SK-N-SH (cell line): ENCODE data around the gene TUBGCP3.

Source experiments
- CHD2 ChIP-seq: fragments of 150-350 bp; IDR thresholded peaks from 2 replicates; pipeline ENCODE4 v1.6.1; 2018; ENCODE audit warnings: low read length; ENCODE audit not compliant: partially characterized antibody
- EZH2phosphoT487 ChIP-seq: fragments of 200-600 bp; sonication (generic); IDR thresholded peaks from 2 replicates; pipeline ENCODE4 v1.6.1; 2017; ENCODE audit warnings: low read depth, mixed run types, mild to moderate bottlenecking, antibody characterized with exemption, moderate library complexity, borderline replicate concordance
- FOXM1 ChIP-seq: IDR thresholded peaks from 2 replicates; pipeline ENCODE4 v1.4.0; 2012; ENCODE audit warnings: low read depth, mild to moderate bottlenecking
- MAX ChIP-seq: IDR thresholded peaks from 2 replicates; pipeline ENCODE4 v1.4.0; 2012; ENCODE audit warnings: low read depth
- PBX3 ChIP-seq: IDR thresholded peaks from 2 replicates; pipeline ENCODE4; 2012
- POLR2AphosphoS5 ChIP-seq: IDR thresholded peaks from 2 replicates; pipeline ENCODE4 v1.6.1; 2012; ENCODE audit warnings: low read depth, low read length
- RAD21 ChIP-seq: IDR thresholded peaks from 2 replicates; pipeline ENCODE4 v1.6.1; 2012; ENCODE audit warnings: mild to moderate bottlenecking, low read length
- SIN3A ChIP-seq: IDR thresholded peaks from 2 replicates; pipeline ENCODE4 v1.6.1; 2012; ENCODE audit warnings: low read depth, mild to moderate bottlenecking, low read length, moderate library complexity, borderline replicate concordance
- SMC3 ChIP-seq: IDR thresholded peaks from 2 replicates; pipeline ENCODE4 v1.6.1; 2012; ENCODE audit warnings: low read depth, low read length, improper control_type of control experiment
- TEAD4 ChIP-seq: IDR thresholded peaks from 2 replicates; pipeline ENCODE4 v1.4.0; 2012; ENCODE audit warnings: mild to moderate bottlenecking, borderline replicate concordance; ENCODE audit not compliant: insufficient read depth
- TF ChIP-seq, protein P1 (sequence below): fragments of 200-600 bp; sonication (generic); IDR thresholded peaks from 2 replicates; pipeline ENCODE4 v1.6.1; 2017; ENCODE audit warnings: antibody characterized with exemption, mild to moderate bottlenecking, moderate library complexity

- TF ChIP-seq MAX = no peak
- no peak for TF ChIP-seq POLR2AphosphoS5
- TF ChIP-seq, protein P1, sequence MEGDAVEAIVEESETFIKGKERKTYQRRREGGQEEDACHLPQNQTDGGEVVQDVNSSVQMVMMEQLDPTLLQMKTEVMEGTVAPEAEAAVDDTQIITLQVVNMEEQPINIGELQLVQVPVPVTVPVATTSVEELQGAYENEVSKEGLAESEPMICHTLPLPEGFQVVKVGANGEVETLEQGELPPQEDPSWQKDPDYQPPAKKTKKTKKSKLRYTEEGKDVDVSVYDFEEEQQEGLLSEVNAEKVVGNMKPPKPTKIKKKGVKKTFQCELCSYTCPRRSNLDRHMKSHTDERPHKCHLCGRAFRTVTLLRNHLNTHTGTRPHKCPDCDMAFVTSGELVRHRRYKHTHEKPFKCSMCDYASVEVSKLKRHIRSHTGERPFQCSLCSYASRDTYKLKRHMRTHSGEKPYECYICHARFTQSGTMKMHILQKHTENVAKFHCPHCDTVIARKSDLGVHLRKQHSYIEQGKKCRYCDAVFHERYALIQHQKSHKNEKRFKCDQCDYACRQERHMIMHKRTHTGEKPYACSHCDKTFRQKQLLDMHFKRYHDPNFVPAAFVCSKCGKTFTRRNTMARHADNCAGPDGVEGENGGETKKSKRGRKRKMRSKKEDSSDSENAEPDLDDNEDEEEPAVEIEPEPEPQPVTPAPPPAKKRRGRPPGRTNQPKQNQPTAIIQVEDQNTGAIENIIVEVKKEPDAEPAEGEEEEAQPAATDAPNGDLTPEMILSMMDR = no peak
- no peak for TF ChIP-seq SMC3
- TF ChIP-seq FOXM1 = no peak
- no peak for TF ChIP-seq RAD21
- no peak for TF ChIP-seq TEAD4
- no peak for TF ChIP-seq PBX3
- no peak for TF ChIP-seq CHD2
- TF ChIP-seq EZH2phosphoT487 = no peak
- TF ChIP-seq SIN3A = no peak
These were observed 110.8 kb downstream of the TUBGCP3 start for GRCh38 chr13:112477070-112477619.
